Renal cortex interstitium (tissue), 15 donors: ENCODE measurements around the gene PROSER1. TPM values are rescaled to one million over a fixed set of nuclear protein-coding genes. Genes with fewer than 3 reads are reported as not detected.
"Not testable (repeated sequence)": the region's sequence is repeated elsewhere in the genome, so short reads cannot be mapped to it uniquely, and the experiment has no call there.

Source experiments
- DNase-seq, 11 donors: peaks; one replicate each; pipeline ENCODE4 v3.0.0-alpha.2; 2013; ENCODE audit warnings: low read depth in 9 of 11, low spot score in 4 of 11; ENCODE audit errors: extremely low read depth in 1 of 11
- long read RNA-seq, 16 experiments: transcript quantifications; one replicate each; lab custom pipeline, GENCODE V29; 2026
- polyA plus RNA-seq, 3 donors: library from polyadenylated mRNA; unstranded; fragments of 120-200 nt; gene quantifications; one replicate each; pipeline ENCODE4 v1.2.1, GENCODE V29; 2013; ENCODE audit not compliant: insufficient read length in 3 of 3

Gene PROSER1
- polyA plus RNA-seq, result 10 to 100 TPM; 38.7 to 44.7 (median 38.8) TPM
- long read RNA-seq, donor 1, result 0 reads
- long read RNA-seq, donor 2, partial matches to known transcripts, result 0 of 2 reads
- long read RNA-seq, donor 2, other reads (novel, unspliced or antisense), result 0 of 2 reads
- long read RNA-seq, donor 3, partial matches to known transcripts, result 8 of 8 reads
- long read RNA-seq, donor 3, other reads (novel, unspliced or antisense), result 0 of 8 reads
- long read RNA-seq, donor 4, full-length matches to known transcripts, result 7 of 30 reads
- long read RNA-seq, donor 4, partial matches to known transcripts, result 23 of 30 reads
- long read RNA-seq, donor 4, other reads (novel, unspliced or antisense), result 0 of 30 reads
- long read RNA-seq, donor 5, result 0 reads
- long read RNA-seq, donor 6, partial matches to known transcripts, result 33 of 35 reads
- long read RNA-seq, donor 6, other reads (novel, unspliced or antisense), result 0 of 35 reads
- long read RNA-seq, donor 7, partial matches to known transcripts, result 6 of 6 reads
- long read RNA-seq, donor 7, other reads (novel, unspliced or antisense), result 0 of 6 reads
- long read RNA-seq, donor 8, result 0 reads
- long read RNA-seq, donor 9, full-length matches to known transcripts, result 1 of 13 reads
- long read RNA-seq, donor 9, partial matches to known transcripts, result 12 of 13 reads
- long read RNA-seq, donor 9, other reads (novel, unspliced or antisense), result 0 of 13 reads
- long read RNA-seq, donor 10, partial matches to known transcripts, result 14 of 17 reads
- long read RNA-seq, donor 10, other reads (novel, unspliced or antisense), result 0 of 17 reads
- long read RNA-seq, donor 11, partial matches to known transcripts, result 13 of 15 reads
- long read RNA-seq, donor 11, other reads (novel, unspliced or antisense), result 0 of 15 reads
- long read RNA-seq, donor 12, partial matches to known transcripts, result 5 of 7 reads
- long read RNA-seq, donor 12, other reads (novel, unspliced or antisense), result 0 of 7 reads
- long read RNA-seq, donor 13, result 0 reads
- long read RNA-seq, donor 14, result 0 reads
- long read RNA-seq, donor 15, full-length matches to known transcripts, result 3 of 3 reads
- long read RNA-seq, donor 15, partial matches to known transcripts, result 0 of 3 reads
- long read RNA-seq, donor 15, other reads (novel, unspliced or antisense), result 0 of 3 reads
- long read RNA-seq, donor 16, full-length matches to known transcripts, result 7 of 135 reads
- long read RNA-seq, donor 16, partial matches to known transcripts, result 128 of 135 reads
- long read RNA-seq, donor 16, other reads (novel, unspliced or antisense), result 0 of 135 reads

DNA sequence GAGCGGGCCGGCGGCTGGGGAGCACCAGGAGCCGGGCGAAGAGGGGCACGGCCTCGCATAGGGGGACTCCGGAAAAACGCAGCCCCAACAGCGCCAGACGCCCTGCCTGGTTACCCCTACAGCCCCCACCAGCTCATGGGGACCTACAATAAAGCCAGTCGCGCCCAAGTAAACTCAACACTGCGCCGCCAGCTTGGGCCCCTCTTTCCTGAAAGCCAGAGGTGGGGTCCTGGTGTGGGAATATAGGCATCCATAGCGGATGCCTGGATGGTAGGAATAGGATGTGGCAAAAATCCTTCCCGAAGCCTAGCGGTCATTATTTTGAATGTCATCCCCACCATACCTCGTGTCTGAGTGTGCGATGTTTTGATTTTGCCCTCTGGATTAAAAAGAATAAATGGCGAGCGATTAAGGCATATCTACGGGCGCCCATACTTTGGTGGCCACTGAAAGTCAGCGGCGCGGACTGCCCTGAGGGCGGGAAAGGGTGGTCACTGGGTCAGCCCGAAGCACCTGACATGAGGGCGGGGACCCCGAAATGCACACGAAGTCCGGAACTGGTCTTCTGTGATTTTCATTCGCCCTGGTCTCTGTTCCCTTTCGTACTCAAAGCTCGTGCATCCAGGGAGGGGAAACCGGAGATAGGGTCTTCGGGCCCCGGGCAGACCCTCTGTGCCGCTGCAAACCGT is at the start of gene PROSER1, which contains the start of gene NHLRC3:
PROSER1 (minus strand) TSS at position 210 of the 689 bp plus-strand sequence. CDS start 847 bp downstream, outside the sequence.
NHLRC3 (plus strand) TSS at position 577 of the 689 bp plus-strand sequence. CDS start 184 bp downstream, outside the sequence.
- peak; percentile 89 to 95 (median 93) for DNase-seq

- DNase-seq, result not testable (repeated sequence)
Observed at GRCh38 chr13:39086251-39086945, 48.5 kb upstream of the PROSER1 start.

DNA sequence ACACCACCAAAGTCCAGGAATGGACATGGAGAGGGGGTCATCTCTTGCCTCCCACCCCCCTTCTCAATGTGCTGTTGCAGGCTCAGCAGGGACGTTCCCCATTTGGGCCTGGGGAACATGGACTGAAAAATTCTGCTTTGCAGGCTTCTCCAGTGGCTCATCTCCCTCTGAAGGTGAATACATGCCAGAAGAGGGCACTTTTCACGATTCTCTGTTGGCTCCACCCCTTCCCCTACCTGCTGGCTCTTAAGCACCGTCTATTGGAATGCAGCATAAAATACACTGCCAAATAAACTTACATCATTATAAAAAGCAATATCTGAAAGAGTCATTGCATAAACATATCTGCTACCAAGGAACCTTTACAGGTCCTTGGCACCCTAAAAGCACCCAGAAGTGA is 36.1 kb upstream of the PROSER1 start:
- no peak for DNase-seq

- DNase-seq, result no peak
Observed at GRCh38 chr13:39072842-39073241, 35.0 kb upstream of the PROSER1 start.

GRCh38 chr13:39062004-39062403 is 24.1 kb upstream of the PROSER1 start:
- no peak for DNase-seq

DNA sequence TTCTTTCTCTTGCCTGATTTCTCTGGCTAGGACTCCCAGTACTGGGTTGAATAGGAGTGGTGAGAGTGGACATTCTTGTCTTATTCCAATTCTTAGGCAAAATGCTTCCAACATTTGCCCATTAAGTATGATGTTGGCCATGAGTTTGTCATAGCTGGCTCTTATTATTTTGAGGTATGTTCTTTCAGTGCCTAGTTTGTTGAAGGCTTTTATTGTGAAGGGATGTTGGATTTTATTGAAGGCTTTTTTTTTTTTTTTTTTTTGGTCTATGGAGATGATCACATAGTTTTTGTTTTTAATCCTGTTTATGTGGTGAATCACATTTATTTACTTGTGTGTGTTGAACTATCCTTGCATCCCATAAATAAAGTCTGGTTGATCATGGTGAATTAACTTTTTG is 20.2 kb upstream of the PROSER1 start:
- no peak for DNase-seq

- no peak for DNase-seq
Observed at GRCh38 chr13:39056018-39056417, 18.1 kb upstream of the PROSER1 start.

DNA sequence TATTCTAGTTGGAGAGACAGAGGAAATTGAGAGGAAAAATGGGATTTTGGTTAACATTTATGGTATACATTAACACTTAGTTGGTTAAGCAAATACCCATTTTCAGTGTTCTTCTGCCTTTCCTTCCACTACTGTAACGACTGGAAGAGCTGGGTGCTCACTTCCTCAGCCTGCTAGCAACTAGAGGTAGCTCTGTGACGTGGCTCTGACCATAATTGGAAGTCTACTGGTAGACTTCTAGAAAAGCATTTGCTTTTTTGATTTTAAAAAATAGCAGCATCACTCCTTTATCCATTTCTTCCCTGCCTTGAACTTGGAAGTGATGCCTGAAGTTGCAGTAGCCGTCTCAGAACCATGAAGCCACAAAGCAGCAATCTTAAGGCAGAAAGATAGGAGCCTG is 16.2 kb upstream of the PROSER1 start:
- no peak for DNase-seq

- no peak for DNase-seq
Observed at GRCh38 chr13:39052944-39053343, 15.1 kb upstream of the PROSER1 start.

GRCh38 chr13:39051157-39051556 is 13.3 kb upstream of the PROSER1 start:
- peak in 3 of 11 donors; percentile 18 to 48 (median 34) for DNase-seq

DNA sequence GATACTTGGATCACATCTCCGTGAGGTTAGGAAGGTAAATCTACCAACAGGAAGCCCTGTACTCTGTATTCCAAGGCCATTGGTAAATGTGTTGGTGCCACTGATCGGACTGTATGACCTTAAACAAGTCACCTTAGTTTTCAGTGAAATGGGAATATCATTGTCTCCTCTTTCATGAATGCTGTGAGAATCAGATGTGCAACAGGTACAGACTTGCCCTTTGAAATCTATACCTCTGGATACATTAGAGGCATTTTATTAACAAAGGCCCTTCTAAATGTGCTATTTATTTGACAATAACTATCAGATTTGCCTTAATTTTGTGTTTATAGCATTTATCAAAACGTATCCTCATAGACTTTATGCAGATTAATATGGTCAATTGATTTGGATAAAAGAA is 11.4 kb upstream of the PROSER1 start:
- DNase-seq, result no peak

GRCh38 chr13:39048806-39049205 is 10.9 kb upstream of the PROSER1 start:
- no peak for DNase-seq

DNA sequence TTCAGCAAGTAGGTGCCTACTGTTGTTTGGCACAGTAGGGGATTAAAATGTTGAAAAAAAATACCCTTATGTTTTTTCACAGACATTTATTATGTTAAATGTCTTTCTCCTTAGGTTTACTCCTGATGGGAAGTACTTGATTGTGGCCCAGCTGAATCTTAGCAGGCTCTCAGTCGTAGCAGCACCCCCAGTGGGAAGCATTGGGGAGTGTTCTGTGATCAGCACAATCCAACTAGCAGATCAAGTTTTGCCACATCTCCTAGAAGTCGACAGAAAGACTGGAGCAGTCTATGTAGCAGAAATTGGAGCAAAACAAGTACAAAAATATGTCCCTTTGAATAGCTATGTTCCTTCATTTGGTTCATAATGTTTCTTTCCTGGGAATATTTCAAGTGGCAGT is 9.7 kb upstream of the PROSER1 start:
- peak in 1 of 11 donors; percentile 20 for DNase-seq

DNA sequence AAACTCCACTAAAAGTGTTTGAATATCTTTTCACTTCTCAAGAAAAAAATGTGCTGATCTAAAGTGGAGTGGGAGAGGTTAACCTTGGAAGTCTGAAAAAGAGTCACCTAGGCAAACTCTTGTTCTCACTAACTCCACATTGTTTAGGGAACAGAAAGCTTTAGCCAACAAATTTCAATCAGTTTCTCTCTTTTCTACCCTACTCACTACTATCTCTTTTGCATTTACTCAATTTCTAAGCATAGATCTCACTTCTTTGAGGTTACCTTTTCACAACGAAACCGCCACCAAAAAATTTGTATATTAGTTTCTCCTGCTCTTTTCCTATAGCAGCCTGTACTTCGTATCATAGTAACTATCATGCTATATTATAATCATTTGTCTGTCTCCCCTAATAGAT is 6.6 kb upstream of the PROSER1 start:
- DNase-seq, result no peak

DNA sequence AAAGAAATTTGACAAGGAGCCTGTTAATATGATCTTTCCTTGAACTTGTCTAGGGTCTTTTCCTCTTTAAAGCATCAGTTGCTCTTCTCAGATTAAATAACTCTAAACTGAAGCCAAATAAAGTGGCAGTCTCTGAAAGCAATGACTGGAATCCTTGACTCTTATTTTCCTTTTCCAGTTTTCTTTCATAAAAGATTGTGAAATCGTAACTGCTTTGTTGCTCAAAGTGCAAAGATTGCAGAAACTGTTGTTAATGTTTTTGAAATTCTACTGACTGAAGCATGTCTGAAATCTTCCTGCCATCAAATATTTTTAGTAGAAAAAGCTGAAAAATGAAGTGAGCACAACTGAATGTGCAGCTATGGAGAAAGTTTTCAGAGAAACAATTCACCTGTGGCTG is 2.3 kb upstream of the PROSER1 start:
- no peak for DNase-seq

GRCh38 chr13:39039041-39039440 is 1.2 kb upstream of the PROSER1 start:
- no peak for DNase-seq

GRCh38 chr13:39038569-39039030 is 711 bp upstream of the PROSER1 start:
- DNase-seq, result peak in 1 of 11 donors; percentile 12

- no peak for DNase-seq
Observed at GRCh38 chr13:39037410-39037879, 444 bp downstream of the PROSER1 start.
